ENCODE data around the gene VTI1A.

The VTI1A gene

GRCh38 chr10:112605063-112605462 is 158.0 kb downstream of the VTI1A start:
- no peak overlapping the region for H3K4me3 ChIP-seq (ENCODE audit: low read length)
- DNase-seq (ENCODE audit: low read depth, low spot score), result no peak
- no peaks in the 10 kb centered on the region for H3K36me3 ChIP-seq (ENCODE audit: control insufficient read depth, insufficient read depth, low read length)
- H3K4me1 ChIP-seq (ENCODE audit: control insufficient read depth, insufficient read depth, low read length), result no peaks in the 10 kb centered on the region
- H3K27me3 ChIP-seq (ENCODE audit: control insufficient read depth, insufficient read depth, low read length), result no peaks in the 10 kb centered on the region
- WGBS (ENCODE audit: insufficient coverage, insufficient read length), result no CpG with 5 or more reads among the region's 5 CpGs
- H3K27ac ChIP-seq (ENCODE audit: low read length), result no peak overlapping the region
- H3K9me3 ChIP-seq (ENCODE audit: control insufficient read depth, insufficient read depth, low read length), result no peaks in the 10 kb centered on the region

GRCh38 chr10:112607506-112607905 is 160.5 kb downstream of the VTI1A start:
- Histone ChIP-seq H3K27me3 (ENCODE audit: control insufficient read depth, insufficient read depth, low read length) (no peaks in the 10 kb centered on the region), H3K36me3 (ENCODE audit: control insufficient read depth, insufficient read depth, low read length) (no peaks in the 10 kb centered on the region), H3K4me1 (ENCODE audit: control insufficient read depth, insufficient read depth, low read length) (no peaks in the 10 kb centered on the region), H3K27ac (ENCODE audit: low read length) (no peak overlapping the region), H3K9me3 (ENCODE audit: control insufficient read depth, insufficient read depth, low read length) (no peaks in the 10 kb centered on the region), H3K4me3 (ENCODE audit: low read length) (no peak overlapping the region)
- no CpG with 5 or more reads among the region's 2 CpGs for WGBS (ENCODE audit: insufficient coverage, insufficient read length)
- no peak for DNase-seq (ENCODE audit: low read depth, low spot score)

GRCh38 chr10:112613620-112614019 is 166.6 kb downstream of the VTI1A start:
- Histone ChIP-seq H3K9me3 (ENCODE audit: control insufficient read depth, insufficient read depth, low read length) (no peaks in the 10 kb centered on the region), H3K27ac (ENCODE audit: low read length) (no peak overlapping the region), H3K27me3 (ENCODE audit: control insufficient read depth, insufficient read depth, low read length) (no peaks in the 10 kb centered on the region), H3K36me3 (ENCODE audit: control insufficient read depth, insufficient read depth, low read length) (no peaks in the 10 kb centered on the region), H3K4me3 (ENCODE audit: low read length) (no peak overlapping the region), H3K4me1 (ENCODE audit: control insufficient read depth, insufficient read depth, low read length) (no peaks in the 10 kb centered on the region)
- no peak for DNase-seq (ENCODE audit: low read depth, low spot score)
- no CpG with 5 or more reads among the region's 7 CpGs for WGBS (ENCODE audit: insufficient coverage, insufficient read length)

DNA sequence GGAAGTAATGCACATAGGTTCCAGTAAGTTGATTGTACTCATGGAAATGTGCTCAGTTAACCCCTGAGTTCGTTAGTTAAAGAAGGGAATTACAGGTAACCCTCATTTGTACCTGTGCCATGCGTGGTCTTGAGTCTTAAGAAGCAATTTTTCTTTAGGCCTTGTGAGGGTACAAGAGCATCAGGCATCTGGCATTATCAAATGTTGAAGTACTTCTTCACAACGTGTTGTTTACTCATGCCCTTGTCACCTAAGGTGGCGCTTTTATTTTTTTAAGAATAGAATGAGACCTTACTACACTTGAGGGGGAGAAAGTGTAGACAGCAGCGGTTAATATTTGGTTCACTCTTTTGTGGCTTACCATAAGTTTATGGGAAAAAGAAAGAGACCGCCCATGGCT is 167.1 kb downstream of the VTI1A start:
- no peaks in the 10 kb centered on the region for H3K4me1 ChIP-seq (ENCODE audit: control insufficient read depth, insufficient read depth, low read length)
- no CpG with 5 or more reads among the region's 6 CpGs for WGBS (ENCODE audit: insufficient coverage, insufficient read length)
- no peaks in the 10 kb centered on the region for H3K9me3 ChIP-seq (ENCODE audit: control insufficient read depth, insufficient read depth, low read length)
- H3K27me3 ChIP-seq (ENCODE audit: control insufficient read depth, insufficient read depth, low read length), result no peaks in the 10 kb centered on the region
- no peak for DNase-seq (ENCODE audit: low read depth, low spot score)
- no peak overlapping the region for H3K27ac ChIP-seq (ENCODE audit: low read length)
- no peaks in the 10 kb centered on the region for H3K36me3 ChIP-seq (ENCODE audit: control insufficient read depth, insufficient read depth, low read length)
- H3K4me3 ChIP-seq (ENCODE audit: low read length), result no peak overlapping the region

GRCh38 chr10:112614586-112614985 is 167.6 kb downstream of the VTI1A start:
- Histone ChIP-seq H3K27ac (ENCODE audit: low read length) (no peak overlapping the region), H3K4me1 (ENCODE audit: control insufficient read depth, insufficient read depth, low read length) (no peaks in the 10 kb centered on the region), H3K9me3 (ENCODE audit: control insufficient read depth, insufficient read depth, low read length) (no peaks in the 10 kb centered on the region), H3K27me3 (ENCODE audit: control insufficient read depth, insufficient read depth, low read length) (no peaks in the 10 kb centered on the region), H3K36me3 (ENCODE audit: control insufficient read depth, insufficient read depth, low read length) (no peaks in the 10 kb centered on the region), H3K4me3 (ENCODE audit: low read length) (no peak overlapping the region)
- no peak for DNase-seq (ENCODE audit: low read depth, low spot score)
- WGBS (ENCODE audit: insufficient coverage, insufficient read length), result no CpG with 5 or more reads among the region's 1 CpG

DNA sequence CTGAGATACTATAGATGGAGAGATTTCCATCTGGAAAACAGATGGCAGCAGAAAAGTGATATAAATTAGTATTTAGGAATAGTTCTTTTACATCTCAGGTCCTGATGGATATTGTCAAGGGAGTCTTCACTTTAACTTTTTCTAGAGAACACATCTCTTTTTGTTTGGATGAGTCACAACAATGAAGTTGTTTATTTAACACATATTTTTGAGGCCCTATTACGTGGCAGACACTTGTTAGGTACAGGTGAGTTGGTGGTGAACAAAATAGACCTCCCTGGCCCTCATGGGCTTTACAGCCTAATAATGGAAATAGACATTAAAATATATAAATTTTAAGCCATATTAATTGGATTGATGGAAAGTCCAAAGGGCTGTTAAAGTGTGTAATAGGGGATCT is 168.3 kb downstream of the VTI1A start:
- DNase-seq (ENCODE audit: low read depth, low spot score), result no peak
- Histone ChIP-seq H3K27me3 (ENCODE audit: control insufficient read depth, insufficient read depth, low read length) (no peaks in the 10 kb centered on the region), H3K4me1 (ENCODE audit: control insufficient read depth, insufficient read depth, low read length) (no peaks in the 10 kb centered on the region)

DNA sequence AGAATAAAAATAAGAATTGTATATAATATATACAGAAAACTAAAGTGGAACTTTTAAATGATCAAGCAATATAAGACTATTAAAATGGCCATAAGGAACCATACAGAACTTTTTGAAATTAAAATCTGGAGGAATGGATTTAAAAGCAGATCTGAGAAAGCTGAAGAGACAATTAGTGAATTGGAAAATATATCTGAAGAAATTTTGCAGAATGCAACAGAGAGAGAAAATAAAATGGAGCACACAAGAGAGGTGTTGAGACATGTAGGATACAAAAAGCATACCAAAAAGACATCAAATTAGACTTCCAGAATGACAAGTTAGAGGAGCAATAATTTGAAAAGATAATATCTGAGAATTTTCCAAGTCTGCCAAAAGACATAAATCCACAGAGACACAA is 169.6 kb downstream of the VTI1A start:
- no peak for DNase-seq (ENCODE audit: low read depth, low spot score)
- H3K4me3 ChIP-seq (ENCODE audit: low read length), result no peak overlapping the region

More for the DNA sequence above, 168.3 kb downstream of the VTI1A start:
- Histone ChIP-seq H3K9me3 (ENCODE audit: control insufficient read depth, insufficient read depth, low read length) (no peaks in the 10 kb centered on the region), H3K4me3 (ENCODE audit: low read length) (no peak overlapping the region), H3K27ac (ENCODE audit: low read length) (no peak overlapping the region), H3K36me3 (ENCODE audit: control insufficient read depth, insufficient read depth, low read length) (no peaks in the 10 kb centered on the region)
- no CpG with 5 or more reads among the region's 1 CpG for WGBS (ENCODE audit: insufficient coverage, insufficient read length)

DNA sequence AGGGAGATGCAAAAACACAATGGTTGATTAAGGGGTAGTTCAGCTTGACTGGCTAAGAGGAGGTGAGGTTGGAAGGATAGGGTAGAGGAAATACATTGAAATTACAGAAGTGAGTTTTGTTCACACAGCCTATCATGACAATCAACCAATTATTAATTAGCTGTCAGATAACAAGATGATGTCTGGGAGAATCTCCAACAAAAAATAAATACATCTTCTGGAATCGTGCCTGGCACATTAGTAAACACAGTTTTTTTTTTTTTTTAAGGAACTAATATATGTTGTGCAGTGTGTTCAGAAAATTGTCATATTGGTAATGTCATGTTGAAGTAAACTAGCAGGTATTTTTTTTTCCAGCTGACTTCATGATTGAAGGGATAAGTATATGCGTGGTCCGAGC is 171.8 kb downstream of the VTI1A start:
- Histone ChIP-seq H3K9me3 (ENCODE audit: control insufficient read depth, insufficient read depth, low read length) (no peaks in the 10 kb centered on the region), H3K4me3 (ENCODE audit: low read length) (no peak overlapping the region), H3K4me1 (ENCODE audit: control insufficient read depth, insufficient read depth, low read length) (no peaks in the 10 kb centered on the region), H3K27ac (ENCODE audit: low read length) (no peak overlapping the region), H3K36me3 (ENCODE audit: control insufficient read depth, insufficient read depth, low read length) (no peaks in the 10 kb centered on the region), H3K27me3 (ENCODE audit: control insufficient read depth, insufficient read depth, low read length) (no peaks in the 10 kb centered on the region)
- WGBS (ENCODE audit: insufficient coverage, insufficient read length), result no CpG with 5 or more reads among the region's 3 CpGs
- DNase-seq (ENCODE audit: low read depth, low spot score), result no peak

More for the DNA sequence above, 169.6 kb downstream of the VTI1A start:
- no peaks in the 10 kb centered on the region for H3K9me3 ChIP-seq (ENCODE audit: control insufficient read depth, insufficient read depth, low read length)
- H3K4me1 ChIP-seq (ENCODE audit: control insufficient read depth, insufficient read depth, low read length), result no peaks in the 10 kb centered on the region
- no peak overlapping the region for H3K27ac ChIP-seq (ENCODE audit: low read length)
- H3K36me3 ChIP-seq (ENCODE audit: control insufficient read depth, insufficient read depth, low read length), result no peaks in the 10 kb centered on the region
- no peaks in the 10 kb centered on the region for H3K27me3 ChIP-seq (ENCODE audit: control insufficient read depth, insufficient read depth, low read length)

DNA sequence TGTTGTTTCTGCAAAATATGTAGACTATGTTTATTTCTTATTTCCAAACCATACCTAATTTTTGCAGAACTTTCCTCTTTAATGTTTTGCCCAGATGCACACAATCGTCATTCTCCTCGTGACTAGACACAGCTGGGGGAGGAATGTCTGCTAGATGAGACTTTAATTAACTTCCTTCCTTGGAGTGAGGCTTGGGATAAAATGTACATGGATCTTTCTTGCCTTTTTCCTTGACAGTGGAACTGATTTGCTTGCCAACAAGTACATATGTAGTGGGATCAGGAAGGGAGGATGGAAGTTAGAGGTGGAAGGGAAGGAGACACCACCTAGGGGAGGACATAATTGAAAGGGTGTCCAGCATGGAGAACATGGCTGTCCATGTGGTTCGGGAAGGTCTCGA is 172.5 kb downstream of the VTI1A start:
- H3K4me1 ChIP-seq (ENCODE audit: control insufficient read depth, insufficient read depth, low read length), result no peaks in the 10 kb centered on the region
- no peak for DNase-seq (ENCODE audit: low read depth, low spot score)
- H3K36me3 ChIP-seq (ENCODE audit: control insufficient read depth, insufficient read depth, low read length), result no peaks in the 10 kb centered on the region
- no peak overlapping the region for H3K27ac ChIP-seq (ENCODE audit: low read length)
- WGBS (ENCODE audit: insufficient coverage, insufficient read length), result no CpG with 5 or more reads among the region's 4 CpGs
- H3K27me3 ChIP-seq (ENCODE audit: control insufficient read depth, insufficient read depth, low read length), result no peaks in the 10 kb centered on the region
- H3K4me3 ChIP-seq (ENCODE audit: low read length), result no peak overlapping the region
- no peaks in the 10 kb centered on the region for H3K9me3 ChIP-seq (ENCODE audit: control insufficient read depth, insufficient read depth, low read length)

DNA sequence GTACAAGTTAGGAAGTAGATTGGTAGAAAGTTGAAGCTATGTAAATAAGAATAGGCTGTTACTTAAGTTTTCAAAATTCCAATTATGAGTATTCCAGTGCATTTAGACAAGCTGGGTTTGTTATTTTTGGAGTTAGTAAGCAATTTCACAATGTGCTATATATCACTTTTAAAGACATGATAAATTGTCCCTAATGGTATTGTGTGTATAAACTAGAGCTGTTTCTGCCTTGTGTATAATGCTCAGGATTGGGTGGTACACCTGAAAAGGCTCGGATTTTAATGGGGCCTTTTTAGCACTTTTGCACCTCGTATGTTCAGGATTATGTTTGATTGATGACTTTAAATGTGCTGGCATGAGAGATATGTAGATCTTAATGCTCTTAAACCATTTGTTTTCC is 175.8 kb downstream of the VTI1A start:
- H3K4me3 ChIP-seq (ENCODE audit: low read length), result no peak overlapping the region
- H3K9me3 ChIP-seq (ENCODE audit: control insufficient read depth, insufficient read depth, low read length), result no peaks in the 10 kb centered on the region
- H3K36me3 ChIP-seq (ENCODE audit: control insufficient read depth, insufficient read depth, low read length), result no peaks in the 10 kb centered on the region
- H3K27ac ChIP-seq (ENCODE audit: low read length), result no peak overlapping the region
- no peaks in the 10 kb centered on the region for H3K27me3 ChIP-seq (ENCODE audit: control insufficient read depth, insufficient read depth, low read length)
- DNase-seq (ENCODE audit: low read depth, low spot score), result no peak
- no peaks in the 10 kb centered on the region for H3K4me1 ChIP-seq (ENCODE audit: control insufficient read depth, insufficient read depth, low read length)
- no CpG with 5 or more reads among the region's 2 CpGs for WGBS (ENCODE audit: insufficient coverage, insufficient read length)

GRCh38 chr10:112624546-112625048 is 177.6 kb downstream of the VTI1A start:
- H3K36me3 ChIP-seq (ENCODE audit: control insufficient read depth, insufficient read depth, low read length), result no peaks in the 10 kb centered on the region
- no peak overlapping the region for H3K4me3 ChIP-seq (ENCODE audit: low read length)
- H3K27ac ChIP-seq (ENCODE audit: low read length), result no peak overlapping the region
- no peaks in the 10 kb centered on the region for H3K9me3 ChIP-seq (ENCODE audit: control insufficient read depth, insufficient read depth, low read length)
- no CpG with 5 or more reads among the region's 7 CpGs for WGBS (ENCODE audit: insufficient coverage, insufficient read length)
- no peaks in the 10 kb centered on the region for H3K27me3 ChIP-seq (ENCODE audit: control insufficient read depth, insufficient read depth, low read length)
- no peaks in the 10 kb centered on the region for H3K4me1 ChIP-seq (ENCODE audit: control insufficient read depth, insufficient read depth, low read length)
- no peak for DNase-seq (ENCODE audit: low read depth, low spot score)

Measured in iPS DF 6.9 (cell line).